GM18873 (cell line): ENCODE data around the gene IQCH.

ENCODE experiments used
- ATAC-seq: cut with Tn5 transposase; IDR thresholded peaks from one replicate; pipeline ENCODE4 v1.9.1; 2021; ENCODE audit warnings: mild to moderate bottlenecking, moderate library complexity, moderate number of reproducible peaks; ENCODE audit not compliant: unreplicated experiment, low FRiP score

IQCH gene

DNA sequence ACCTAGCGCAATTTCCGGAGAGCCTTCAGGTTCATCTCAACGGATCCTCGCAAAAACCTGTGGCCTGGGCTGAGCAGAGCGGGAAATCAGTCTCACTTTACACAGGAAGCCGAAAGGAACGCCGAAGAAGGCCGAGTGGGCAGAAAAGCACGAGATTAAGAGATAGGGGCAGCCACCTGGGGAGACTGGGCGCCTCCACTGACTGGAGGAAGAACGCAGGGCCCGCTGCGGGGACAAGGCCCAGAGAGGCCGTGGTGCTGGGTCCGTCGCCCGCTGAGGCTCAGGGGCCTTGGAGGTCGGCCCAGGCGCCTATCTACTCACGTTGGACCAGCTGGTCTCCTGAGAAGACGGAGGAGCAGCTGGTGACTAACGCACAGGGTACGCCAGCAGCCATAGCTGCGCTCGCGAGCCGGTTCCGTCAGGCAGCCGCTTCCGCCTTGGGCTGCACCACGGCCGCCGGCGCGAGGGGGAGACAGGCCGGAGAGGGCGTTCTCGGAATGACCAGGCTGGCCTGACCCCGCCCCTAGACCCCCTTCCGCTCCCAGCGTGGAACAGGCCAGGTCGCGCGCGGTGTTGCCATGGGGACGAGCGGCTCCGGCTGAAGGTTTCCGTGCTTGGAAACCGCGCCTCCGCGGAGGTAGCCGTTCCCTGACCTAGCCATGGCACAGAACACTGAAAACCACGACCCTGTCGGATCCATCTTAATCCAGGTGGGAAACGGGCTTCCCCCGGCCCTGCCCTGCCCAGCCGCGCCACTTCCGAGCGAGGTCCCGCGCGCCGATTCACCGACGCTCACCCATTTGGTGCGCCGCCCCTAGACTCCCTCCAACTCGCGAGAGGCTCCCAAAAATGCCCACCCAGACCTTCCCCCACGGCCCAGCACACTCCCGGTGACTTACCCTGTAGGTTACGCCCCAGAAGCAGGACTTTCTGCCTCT, at the start of gene IQCH, which contains the start of gene AAGAB:
TSS of gene IQCH (plus strand) at position 549 of the 938 bp plus-strand sequence. CDS start at position 660, 111 bp downstream.
TSS of gene AAGAB (minus strand) at position 424 of the 938 bp plus-strand sequence. CDS start at position 394, 30 bp downstream.
- peak; percentile 86 for ATAC-seq

DNA sequence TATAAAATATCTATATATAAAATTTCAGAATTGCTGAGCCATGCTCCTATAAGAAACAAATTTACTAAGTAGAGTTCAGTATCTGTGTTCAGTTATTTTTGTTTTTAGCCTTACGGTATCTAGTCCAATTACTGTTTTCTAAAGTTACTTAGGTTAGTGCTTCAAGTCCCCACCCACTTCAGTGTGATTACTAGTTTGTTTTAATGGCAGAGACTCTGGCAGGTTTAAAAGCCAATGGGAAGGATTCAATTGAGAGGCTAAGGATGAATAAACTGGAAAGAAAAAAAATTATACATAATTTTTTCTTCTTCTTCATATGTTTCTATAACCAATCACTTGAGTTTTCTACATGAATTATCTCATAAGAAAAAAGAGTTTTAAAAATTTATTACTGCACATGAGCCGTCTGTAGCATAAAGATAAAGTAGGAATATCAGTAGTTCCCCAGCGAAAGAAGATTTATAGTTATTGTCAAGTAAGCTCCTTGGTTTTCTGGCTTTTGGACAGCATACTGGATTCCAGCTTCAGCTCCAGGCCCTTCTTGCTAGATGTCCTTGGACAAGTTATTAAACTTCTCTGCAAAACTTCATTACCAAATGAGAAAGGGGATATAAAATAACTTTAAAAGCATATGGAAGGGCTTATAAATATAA, 46.9 kb upstream of the IQCH start:
- no peak for ATAC-seq

DNA sequence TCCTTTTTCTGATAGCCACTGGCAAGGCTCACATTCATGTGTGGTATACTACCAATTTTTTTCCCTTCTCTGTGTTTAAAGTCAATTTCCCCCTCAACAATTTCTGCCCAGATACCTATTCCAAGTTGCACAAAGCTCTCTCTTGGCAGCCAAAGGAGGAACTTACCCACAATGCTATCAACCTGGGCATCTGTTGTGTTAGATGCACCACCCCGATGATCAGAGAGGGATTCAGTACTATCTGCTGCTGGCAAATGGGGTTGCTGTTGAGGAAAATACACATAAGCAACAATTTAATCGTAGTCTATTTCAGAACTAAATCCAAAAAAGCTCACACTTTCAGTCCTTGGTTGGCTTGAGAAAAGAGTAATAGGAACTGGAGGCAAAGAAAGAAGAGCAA, 46.2 kb upstream of the IQCH start:
- no peak for ATAC-seq

DNA sequence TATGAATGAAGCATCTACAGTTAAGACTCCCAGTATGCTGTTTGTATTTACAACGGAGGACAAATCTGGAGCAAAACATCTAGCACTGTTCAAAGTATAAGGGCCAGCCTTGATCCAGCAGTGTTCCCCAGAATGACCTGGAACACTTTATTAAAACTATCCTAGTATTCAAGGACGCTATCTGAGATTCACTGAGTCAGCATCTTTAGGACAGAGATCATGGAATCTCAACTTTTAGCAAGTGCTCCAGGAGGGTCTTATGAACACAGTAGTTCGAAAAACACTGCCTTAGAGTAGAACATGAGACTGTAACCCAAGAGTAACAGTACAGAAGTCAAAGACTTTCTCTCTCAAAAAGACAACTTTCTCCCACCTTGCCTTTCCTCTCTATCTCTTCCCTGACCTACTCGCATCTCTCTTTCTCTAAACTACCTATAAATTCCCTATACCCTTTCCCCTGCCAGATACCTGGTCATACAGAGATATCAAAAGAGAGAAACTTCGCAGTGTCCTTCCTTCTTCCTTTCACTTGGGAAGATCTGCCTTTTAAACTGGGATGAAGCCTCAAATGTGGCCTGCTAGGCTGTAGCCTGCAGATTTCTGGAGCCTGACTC, 43.9 kb upstream of the IQCH start:
- ATAC-seq, result no peak

DNA sequence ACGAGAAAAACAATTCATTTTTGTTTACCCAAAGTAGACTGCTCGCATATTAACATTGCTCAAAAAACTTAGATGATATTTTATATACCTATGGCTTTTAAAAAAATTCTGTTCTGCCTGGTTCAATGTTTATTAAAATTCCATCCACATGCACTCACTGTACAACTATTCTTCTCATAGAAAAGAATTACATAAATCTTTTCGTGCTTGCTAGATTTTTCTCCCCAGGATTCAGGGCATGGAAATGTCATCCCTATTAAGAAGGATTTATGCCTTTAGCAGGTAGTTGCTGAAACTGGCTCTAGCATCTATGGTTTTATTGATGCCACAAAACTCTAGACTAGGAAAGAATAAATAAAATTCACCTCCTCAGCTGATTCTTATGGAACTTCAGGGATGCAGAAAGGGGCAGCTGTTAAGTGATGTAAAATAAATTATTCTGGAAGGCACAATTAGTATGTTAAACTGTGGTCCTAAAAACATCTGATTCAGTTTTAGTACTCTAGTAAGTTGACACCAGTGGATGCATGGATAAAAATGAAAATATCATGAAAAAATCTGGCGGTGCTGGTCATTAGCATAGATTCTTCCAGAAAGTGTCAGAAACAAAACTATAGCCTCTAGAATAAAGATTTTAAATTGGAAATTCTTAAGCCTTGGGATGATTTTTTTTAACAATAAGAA, 41.8 kb upstream of the IQCH start:
- no peak for ATAC-seq

DNA sequence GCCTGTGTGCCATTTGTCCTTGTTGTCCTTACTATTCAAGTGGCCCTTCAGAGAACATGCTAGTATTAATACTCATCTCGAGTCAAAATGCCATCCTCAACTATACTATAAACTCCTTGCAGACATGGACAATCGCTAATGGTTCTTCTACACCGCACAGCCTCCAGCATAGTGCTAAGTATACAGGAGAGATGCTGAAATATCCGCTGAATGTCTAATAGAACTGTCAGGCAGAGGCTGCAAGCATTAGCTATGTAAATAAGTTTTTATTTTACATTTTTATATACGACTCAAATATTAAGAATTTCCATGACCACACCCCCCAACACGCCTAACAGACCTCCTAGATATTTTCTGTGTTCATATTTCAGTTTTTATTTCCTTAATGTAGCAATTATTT, 39.5 kb upstream of the IQCH start:
- ATAC-seq, result no peak

DNA sequence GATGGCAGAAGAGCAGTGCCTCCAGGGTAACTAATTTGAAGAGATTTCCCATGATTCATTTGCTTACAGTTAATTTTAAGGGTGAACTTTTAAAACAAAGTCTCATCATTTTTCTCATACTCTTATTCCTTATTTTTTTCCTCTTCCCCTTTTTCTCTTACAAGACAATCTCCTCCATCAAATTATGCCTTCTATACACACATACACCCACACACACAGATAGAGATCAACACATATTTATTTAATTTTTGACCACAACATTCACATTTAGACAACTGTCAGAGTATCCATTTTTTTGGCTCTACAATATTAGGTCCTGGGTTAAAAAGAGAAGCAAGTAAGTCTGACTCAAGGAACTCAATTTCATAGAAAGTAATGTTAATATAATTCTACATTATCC, 37.7 kb upstream of the IQCH start:
- no peak for ATAC-seq

DNA sequence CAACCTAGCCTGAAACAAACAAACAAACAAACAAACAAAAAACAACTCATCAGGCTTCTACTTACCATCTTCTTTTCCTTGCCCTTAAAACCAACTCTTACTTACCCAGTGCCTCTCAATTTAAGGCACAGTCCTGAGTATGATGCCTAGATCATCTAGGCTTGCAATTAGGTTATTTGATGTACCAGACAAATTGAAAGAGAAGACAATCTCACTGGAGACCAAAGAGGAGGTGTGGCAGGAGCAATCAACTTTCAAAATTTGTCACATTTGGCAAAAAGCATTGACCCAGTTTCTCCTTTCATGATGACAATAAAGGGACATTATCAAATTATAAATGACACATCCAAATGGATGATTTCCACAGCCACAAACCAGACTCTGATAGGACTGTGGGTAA, 36.2 kb upstream of the IQCH start:
- no peak for ATAC-seq

DNA sequence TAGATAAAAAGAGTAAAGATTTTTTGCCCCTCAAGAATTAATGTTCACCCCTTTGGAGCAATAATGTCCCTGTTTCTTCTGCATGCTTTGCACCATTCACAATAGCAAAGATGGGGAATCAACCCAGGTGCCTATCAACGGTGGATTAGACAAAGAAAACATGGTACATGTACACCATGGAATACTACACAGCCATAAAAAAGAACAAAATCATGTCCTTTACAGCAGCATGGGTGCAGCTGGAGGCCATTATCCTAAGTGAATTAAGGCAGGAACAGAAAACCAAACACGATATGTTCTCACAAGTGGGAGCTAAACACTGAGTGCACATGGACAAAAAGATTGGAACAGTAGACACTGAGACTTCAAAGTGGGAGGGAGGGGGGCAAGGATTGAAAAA, 35.3 kb upstream of the IQCH start:
- ATAC-seq, result no peak

DNA sequence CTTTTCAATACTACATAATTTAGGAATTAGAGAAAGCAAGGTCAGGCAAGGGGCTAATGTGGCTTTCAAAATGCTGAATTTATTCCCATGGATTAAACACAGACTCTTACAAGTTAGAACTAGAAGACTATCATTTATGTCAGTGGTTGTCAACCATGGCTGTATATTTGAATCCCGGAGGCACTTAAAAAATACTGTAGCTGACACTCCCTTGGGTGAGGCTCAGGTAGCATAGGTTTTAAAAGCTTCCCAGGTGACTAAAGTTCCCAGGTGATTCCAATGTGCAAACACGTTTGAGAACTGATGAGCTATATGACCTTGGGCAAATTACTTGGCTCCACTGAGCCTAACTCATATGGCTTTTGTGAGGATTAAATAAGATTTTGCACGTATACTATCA, 29.7 kb upstream of the IQCH start:
- no peak for ATAC-seq

DNA sequence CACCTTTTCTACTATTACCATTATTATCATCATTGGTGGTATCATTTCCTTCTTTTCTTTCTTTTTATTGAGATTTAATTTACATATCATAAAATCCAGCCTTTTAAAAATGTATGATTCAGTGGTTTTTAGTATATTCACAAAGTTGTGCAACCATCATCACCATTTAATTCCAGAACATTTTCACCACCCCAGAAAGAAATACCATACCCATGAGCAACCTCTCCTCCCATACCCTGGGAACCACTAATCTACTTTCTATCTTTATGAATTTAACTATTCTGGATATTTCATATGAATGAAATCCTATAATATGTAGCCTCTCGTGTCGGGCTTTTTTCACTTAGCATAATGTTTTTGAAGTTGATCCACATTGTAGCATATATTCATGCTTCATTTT, 29.2 kb upstream of the IQCH start:
- ATAC-seq, result no peak

DNA sequence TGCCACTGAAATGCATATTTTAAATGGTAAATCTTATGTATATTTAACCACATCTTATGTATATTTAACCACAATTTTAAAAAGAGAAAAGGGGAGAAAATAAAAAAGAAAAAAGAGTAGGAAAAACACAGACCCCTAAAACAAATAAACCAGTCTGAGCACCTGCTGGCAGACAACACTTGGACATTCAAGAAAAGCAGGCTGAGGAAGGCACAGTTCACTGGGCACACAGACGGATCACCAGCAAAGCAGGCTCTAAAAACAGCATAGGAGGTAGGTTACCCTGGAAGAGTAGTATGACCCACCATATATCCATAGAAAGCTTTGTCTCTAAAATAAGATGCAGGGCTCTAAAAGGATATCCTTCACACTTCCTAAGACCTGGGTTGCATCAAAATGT, 27.2 kb upstream of the IQCH start:
- no peak for ATAC-seq

DNA sequence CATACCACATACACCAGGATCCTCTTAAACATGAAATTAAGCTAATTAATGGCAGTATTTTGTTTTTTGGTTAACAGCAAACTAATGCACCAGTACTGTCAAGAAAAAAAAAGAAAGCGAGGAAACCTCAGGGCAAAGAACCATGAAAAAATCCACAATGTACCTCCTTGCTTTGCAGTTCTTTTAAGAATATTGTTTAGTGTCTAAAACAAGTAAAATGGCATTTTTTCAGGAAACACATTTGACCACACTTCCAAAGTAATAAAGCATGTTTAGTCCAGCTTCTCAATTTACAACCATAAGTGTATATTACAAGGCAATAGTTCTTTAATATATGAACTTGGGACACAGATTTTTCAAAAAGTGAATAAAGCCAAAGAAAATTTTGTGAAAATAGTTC, 26.7 kb upstream of the IQCH start:
- ATAC-seq, result no peak

DNA sequence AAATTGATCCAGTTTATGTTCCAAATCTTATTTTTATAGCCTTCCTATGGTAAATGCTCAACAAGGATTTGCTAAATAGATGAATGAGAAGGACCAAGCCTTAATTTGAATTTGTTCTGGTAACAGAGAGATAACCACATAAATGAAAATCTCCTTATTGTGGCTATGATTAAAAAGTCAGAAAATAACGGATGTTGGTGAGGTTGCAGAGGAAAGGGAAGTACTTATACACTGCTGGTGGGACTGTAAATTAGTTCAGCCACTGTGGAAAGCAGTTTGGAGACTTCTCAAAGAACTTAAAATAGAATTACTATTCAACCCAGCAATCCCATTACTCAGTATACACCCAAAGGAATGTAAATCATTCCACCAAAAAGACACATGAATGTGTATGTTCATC, 26.3 kb upstream of the IQCH start:
- ATAC-seq, result no peak

DNA sequence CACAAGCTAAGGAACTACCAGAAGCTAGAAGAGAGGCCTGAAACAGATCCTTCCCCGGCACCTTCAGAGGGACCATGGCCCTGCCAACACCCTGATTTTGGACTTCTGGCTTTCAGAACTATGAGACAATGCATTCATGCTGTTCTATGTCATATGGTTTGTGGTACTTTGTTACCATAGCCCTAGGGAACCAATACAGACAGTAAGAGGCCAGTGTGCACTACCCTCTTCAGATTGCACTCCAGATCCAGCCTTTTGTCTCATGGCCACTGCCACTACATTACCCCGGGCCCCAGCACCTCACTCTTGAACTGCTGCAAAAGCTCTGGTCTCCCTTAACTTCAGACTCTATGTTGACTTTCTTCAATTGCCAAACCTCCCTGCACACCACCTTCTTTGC, 24.1 kb upstream of the IQCH start:
- no peak for ATAC-seq

DNA sequence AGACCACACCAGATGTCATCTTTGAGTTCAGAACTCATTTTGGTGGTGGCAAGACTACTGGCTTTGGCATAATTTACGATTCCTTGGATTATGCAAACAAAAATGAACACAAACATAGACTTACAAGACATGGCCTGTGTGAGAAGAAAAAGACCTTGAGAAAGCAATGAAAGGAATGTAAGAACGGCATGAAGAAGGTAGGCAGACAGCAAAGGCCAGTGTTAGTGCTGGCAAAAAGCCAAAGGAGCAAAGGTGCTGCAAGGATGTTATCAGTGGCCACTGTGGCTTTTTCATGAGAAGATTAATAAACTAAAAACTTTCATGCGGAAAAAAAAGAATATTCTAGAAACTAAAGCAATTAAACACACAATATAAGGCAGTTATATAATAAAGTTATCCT, 22.0 kb upstream of the IQCH start:
- ATAC-seq, result no peak

DNA sequence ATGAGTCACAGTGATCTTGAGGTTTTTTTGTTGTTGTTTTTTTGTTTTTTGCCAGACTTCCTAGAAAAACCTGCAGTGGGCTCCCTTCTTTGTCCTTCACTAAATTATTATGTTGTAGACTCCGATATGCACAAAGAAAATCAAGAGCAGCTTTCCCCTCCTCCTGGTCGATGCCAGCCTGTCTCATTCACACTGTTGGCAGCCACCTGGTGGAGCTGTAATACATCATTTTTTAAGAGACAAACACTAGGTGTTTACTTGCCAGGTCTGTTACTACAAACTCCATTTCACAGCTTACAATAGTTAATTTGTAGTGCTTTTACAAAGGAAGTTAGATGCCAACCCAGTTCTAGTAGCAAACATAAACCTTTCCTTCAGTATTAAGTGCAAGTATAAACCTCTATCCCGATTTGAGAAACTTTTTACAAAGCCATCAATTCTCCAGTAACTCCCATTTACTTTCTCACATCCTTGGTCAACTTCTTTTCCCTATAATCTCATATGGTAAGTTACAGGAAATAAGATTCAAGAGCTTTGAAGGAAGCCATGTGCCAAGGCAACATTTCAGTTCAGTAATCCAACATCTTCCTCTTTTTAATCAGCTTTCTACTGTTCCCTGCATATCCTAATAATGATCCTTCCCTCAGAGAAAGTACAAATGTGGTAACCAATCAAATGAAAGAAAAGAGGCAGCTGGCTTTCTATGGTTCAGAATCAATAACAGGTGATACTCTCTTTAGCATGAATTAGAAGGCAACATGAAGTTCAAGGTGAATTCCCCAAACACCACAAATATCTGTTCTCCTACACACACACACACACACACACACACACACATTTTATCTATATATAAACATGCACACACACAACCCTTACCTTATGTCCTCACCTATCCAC, 14.1 kb upstream of the IQCH start:
- ATAC-seq, result no peak

DNA sequence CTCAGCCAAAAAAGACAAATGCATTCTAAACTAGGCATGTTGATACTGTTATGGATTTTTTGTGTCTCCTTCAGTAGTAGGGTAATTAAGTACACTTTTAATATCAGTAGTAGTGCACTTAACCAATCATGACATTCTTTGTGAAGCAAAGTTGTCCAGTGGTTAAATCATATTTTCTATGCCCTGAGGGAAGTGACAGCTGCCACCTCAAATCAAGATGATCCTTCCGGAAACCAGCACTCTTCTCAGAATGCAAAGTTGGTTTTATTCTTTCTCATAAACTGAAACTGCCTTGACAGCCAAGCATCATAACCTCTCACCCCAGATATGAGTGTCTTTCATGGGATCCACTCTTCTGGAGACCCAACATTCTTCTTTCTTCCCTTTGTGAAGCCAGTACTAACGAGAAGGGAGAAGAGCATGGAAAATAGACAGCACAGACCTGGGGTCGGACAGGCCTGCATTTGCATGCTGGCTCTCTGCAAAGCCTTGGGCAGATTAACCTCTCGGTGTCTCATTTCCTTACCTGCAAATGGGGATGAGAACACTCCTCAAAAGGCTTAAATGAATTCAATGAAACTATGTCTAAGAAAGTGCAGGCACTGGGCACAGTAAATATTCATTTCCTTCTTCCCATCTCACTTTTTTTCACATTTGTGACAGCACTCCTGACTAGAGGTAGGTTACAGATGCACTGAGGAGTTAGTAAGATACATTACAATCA, 13.3 kb upstream of the IQCH start:
- ATAC-seq, result peak; percentile 76

DNA sequence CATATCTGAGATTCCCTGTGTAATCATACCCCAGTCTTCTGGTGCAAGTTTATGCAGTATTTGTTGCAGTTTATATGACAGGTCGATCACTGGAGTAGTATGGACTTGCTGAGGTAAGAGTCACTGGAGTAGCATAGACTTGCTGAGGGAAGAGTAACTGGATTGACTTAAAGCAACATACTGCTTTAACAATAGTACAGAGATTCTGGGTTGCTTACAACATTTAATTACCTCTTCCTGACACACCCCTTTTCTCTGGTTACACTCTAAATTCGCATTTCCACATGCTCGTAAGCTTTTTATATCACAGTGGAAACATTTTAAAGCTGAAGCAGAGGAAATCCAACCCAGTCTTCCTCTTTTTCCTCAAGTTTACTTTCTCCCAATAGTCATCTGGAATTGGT, 11.9 kb upstream of the IQCH start:
- ATAC-seq, result no peak
